HG03175 (cell line): ENCODE data around the gene PALLD.
"Not testable (repeated sequence)": the region's sequence is repeated elsewhere in the genome, so short reads cannot be mapped to it uniquely, and the experiment has no call there.

Source experiments
- ATAC-seq: cut with Tn5 transposase; IDR thresholded peaks from one replicate; pipeline ENCODE4 v1.9.1; 2021; ENCODE audit warnings: mild to moderate bottlenecking, moderate library complexity; ENCODE audit not compliant: unreplicated experiment

PALLD gene

DNA sequence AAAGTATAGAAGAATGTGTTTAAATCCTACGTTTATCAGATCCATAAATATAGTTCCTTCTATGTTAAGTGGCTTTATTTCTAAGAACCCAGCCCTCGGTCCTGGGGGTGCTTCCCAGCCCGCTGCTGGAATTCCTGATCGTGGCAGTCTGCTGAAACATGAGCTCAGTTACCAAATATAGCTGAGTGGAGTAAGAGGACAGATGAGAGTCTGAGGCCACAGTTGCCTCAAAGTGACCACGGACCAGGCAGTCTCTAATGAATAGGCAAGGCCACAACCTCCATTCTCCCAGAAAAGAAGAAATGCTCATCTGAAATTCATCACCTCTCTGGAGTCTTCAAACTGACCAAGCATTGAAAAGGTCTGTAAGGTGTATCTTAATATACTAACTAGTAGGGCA lies at the start of gene PALLD:
Gene PALLD (plus strand): TSS at position 219 of the 400 bp plus-strand sequence.
- ATAC-seq, result no peak

DNA sequence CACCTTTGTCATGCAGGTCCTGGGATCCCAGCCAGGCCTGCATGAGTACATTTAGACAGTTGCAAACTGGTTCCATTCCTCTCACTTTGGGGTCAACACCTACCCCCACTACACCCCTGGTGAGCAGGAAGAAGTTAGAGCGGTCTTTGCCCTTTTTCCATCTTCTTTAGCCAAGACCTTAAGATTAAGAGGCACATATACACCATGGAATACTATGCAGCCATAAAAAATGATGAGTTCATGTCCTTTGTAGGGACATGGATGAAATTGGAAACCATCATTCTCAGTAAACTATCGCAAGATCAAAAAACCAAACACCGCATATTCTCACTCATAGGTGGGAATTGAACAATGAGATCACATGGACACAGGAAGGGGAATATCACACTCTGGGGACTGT lies 47.8 kb upstream of the PALLD start:
- not testable (repeated sequence) for ATAC-seq

DNA sequence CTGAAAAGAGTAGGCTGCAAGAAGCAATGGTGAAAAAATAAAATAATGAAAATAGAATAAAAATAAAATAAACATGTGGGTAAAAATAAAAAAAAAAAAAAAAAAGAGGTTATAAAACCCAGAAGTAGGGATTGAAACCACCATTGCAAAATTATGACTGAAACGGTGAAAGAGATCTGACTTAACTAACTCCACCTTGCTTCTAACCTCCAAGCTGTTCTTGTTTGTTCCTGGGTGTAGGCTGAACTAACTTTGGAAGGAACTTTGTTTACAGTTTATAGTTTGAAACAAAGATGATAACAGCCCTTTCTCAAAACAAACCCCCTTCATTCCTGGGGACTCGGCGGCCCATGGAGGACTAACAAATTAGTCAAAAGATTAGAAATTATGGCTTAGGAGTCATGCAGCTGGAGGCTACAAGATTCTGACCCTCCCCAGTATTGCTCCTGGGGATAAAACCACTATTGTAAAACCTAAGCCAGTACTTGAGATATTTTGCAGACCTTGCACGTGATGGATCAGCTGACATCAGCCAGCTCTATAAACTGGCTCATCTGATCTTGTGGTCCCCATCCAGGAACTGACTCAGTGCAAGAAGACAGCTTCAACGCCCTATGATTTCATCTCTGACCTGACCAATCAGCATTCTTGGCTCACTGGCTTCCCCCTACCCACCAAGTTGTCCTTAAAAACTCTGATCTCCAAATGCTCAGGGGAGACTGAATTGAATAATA lies 47.0 kb upstream of the PALLD start:
- no peak for ATAC-seq

DNA sequence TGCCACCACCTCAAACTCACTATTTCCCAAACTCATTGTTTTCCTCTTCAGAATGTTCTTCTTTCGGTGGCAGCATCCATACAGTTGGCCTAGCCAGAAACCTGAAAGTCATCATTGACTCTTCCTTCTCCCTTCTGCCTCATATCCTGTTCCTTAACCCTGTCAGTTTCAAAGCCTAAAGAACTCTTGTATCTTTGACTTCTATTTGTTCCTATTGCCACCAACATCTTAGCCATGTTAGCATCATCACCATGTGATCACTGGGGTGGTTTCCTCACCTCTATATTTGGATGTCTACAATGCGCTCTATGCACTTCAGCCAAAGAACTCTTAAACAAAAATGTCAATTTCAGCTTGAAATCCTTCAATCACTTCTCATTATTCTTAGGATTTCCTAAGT lies 45.5 kb upstream of the PALLD start:
- peak; percentile 43 for ATAC-seq

DNA sequence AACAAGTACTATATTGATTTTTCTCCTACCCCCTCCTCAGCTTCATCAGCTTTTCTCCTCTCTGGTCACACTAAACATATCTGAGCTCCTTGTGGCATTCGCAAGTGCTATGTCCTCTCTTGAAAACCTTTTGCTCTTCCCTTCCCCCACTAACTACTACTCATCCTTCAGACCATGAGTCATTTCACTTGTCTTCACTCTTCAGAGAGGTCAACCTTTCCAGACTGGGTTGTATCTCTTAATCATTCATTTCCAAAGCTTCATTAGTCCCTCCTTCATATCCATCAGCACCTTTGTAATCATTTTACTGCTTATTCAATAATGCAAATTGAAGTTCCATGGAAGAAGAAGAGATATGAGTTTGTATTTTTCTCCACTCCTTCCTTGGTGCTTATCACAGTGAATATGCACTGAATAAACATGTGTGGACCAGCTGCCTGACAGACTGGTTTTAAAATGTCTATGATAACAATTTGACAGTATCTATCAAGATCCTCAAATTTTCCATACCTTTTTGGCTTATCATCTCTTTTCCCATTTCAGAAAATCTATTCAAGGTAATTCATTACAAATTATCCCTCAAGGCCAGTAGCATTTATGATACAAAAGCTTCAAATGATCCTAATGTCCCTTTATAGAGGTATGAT lies 45.0 kb upstream of the PALLD start:
- ATAC-seq, result peak; percentile 85

DNA sequence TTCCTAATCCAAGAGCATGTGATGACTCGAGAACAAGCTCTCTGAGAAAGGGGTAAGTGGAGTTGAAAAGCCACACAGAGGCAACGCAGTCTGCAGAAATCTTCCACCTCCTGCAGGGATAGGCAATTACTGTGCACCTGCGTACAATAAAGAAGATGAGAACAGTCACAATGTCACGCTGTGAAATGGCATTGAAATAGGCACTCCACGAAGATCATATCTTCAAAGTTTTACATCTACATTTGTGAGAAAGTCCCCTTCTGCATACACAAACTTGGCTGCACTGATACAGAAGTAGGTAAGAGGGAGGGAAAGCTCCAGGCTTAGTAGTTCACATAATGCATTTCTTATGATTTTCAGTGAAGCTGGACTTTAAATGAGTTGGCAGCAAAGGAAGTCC lies 43.7 kb upstream of the PALLD start:
- no peak for ATAC-seq

DNA sequence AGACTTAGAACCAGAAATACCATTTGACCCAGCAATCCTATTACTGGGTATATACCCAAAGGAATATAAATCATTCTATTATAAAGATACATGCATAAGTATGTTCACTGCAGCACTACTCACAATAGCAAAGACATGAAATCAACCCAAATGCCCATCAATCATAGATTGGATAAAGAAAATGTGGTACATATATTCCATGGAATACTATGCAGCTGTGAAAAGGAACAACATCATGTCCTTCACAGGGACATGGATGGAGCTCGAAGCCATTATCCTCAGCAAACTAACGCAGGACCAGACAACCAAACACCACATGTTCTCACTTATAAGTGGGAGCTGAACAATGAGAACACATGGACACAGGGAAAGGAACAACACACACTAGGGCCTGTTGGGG lies 38.6 kb upstream of the PALLD start:
- not testable (repeated sequence) for ATAC-seq

DNA sequence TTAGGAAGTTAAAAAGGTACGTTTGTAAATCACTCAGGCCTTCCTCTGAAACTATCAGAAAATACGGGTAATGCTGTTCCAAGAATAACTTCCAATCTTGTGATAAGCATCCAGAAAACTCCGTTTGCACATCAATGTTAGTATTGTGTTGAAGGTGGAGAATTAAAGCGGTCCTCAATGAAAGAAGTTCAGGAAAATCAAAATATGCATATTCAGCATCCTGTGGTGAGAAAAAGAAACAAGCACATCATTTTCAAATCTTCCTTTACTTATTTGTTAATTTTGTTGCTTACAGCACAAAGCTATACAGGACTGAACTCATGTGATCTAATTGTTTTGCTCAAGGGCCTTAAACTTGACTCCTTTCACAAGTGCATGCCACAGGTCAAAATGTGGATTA lies 35.0 kb upstream of the PALLD start:
- no peak for ATAC-seq

DNA sequence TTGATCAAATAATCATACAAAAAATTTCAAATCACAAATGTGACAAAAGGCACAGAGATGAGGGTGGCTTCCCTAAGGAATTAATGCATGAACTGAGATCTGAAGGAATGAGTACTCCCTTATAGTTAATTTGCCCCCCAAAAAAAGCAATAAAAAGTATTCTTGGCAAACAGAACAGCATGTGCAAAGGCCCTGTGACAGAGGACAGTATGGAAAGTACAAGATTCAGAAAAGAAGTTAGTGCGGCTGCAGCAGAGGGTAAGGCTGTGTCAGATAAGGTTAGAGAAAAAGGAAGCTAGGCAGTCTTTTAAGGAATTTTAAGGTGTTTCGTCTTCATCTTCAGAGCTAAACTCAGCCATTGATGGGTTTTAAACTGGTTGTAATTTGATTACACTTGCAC lies 23.9 kb upstream of the PALLD start:
- no peak for ATAC-seq

DNA sequence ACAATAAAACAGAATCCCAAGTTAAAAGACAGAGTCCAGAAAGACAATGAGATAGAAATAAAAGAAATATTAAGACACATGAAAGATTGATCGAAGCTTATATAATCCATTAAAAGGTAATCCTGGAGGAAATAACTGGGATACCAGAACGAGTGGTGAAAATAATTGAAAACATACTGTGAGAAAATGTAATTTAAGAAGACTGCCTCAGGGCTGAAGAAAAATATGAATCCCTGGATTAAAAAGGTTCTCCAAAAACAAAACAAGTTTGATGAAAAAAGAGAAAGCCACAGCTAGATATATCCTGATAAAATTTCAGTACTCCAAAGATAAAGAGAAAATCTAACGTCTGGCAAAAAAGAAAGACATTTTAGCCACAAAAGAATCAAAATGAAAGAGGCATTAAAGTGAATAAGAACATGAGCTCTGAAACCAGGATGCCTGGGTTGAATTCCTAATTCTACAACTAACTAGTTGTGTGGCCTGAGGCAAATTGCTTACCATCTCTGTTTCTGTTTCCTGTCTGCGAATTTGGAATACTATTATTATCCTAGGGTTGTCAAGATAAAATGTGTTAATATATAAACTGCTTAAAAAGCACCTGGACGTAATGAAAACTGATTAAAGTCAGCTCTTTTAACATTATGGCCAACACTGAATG lies 22.1 kb upstream of the PALLD start:
- no peak for ATAC-seq

DNA sequence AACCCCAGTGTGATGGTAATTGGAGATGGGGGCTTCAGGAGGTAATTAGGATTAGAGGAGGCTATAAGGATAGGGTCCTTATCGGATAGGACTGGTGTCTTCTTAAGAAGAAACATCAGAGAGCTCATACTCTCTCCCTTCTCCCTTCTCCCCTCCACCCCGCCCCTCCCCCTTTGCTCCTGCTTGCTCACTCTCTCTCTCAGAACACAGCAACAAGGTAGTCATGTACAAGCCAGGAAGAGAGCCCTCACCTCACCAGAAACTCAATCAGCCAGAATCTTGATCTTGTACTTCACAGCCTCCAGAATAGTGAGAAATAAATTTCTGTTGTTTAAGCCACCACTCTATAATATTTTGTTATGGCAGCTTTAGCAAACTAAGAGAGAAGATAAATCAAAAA lies 21.1 kb upstream of the PALLD start:
- no peak for ATAC-seq

DNA sequence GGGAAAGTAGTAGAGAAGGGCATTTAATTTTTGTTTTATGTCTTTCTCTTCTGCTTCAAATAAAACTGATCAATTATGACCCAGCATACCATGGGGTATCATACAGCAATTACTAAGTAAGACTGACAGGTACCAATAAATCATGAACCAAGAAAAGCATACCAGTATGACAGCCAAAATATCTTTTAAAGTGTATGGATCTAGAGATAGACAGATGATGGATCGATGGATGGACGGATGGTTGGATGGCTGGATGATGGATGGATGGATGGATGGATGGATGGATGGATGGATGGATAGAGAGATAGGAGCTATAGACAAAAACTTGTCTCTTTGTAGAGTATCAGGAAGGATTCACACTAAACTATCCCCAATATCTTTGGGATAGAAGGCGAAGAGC lies 18.0 kb upstream of the PALLD start:
- no peak for ATAC-seq

DNA sequence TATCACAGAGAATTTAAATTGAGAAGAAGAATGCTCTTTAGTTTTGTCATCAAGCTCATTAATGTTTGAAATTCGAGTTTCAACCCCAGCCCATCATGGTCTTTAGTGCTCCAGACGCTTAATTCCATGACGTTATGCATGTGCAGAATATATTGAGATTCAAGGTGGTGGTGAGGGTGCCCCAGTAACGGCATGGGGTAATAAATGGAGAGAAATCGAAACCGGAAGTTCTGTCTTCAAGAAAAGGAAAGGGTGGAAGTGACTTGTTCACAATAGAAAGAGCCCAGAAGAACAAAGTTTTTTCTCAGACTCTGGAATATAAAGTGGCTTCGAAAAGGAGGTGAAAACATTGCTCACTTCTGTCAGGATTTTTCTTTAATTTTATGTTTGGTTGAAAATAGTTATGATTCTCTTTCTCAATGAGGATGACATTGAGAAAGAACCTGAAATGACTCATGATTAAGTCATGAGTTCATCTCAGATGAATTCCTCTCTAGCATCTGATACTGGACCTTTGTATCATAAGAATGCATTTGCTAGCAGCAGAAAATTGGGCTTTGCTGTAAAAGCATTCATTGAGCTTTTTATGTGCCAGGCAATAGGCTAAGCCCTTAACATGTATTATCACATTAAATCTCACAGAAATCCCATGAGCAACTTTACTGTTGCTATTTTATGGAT lies 15.8 kb upstream of the PALLD start:
- peak; percentile 49 for ATAC-seq

DNA sequence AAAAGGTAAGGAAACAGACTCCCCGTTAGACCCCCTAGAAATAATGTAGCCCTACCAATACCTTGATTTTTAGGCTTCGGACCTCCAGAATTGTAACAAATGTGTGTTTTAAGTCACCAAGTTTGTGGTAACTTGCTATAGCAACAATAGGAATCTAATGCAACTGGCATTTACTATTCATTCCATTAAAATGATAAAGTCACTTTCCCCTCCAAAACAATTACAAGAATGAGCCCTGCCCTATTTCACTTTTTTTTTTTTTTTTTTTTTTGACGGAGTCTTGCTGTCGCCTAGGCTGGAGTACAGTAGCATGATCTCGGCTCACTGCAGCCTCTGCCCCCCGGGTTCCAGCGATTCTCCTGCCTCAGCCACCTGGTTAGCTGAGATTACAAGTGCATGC lies 13.0 kb upstream of the PALLD start:
- no peak for ATAC-seq

DNA sequence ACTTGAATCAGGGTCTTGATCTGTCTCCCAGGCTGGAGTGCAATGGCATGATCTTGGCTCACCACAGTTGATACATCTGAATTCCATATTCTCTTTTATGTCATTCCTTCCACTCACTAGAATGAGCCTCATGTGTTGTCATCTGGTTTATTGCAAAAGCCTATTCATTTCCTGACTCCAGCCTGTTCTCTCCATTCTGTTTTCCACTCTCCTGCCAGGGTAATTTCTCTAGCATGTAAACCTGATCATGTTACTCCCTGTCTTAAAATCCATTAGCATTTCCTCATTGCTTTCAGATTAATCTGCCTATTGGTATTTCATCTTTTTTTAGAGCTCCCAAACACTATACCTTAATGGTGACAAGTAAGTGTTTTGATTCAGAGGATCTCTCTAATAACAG lies 12.2 kb upstream of the PALLD start:
- ATAC-seq, result no peak

DNA sequence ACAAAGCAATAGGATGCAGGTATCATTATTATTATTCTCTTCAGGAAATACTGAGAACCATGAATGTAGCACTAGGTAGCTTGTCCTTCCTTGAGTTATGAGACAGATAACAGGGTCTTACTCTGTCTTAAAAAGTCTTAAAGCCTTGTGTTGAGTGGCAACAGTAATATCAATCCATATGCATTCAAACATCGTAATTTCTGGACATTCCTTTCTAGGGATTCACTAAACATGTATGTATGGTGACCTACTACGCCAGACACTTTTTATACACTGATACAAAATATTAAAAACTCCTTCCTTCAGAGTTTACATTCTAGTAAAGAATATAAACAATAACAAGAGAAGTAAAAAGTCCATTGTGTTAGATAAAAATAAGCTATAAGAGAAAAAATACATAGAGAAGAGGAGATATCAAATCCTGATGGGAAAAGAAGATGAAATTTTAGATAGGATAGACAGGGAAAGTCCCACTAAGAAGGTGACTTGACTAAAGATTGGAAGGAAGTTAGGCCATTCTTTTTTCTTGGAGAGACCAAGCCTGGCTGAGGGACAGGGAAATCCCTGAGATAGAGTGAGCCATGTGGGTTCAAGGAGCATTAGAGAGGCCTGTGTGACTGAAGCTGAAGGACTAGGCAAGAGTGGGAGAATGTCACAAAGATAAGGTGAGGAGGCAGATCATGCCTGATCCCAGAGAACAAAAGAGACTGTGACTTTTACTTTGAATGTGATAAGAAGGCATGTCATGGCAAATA lies 11.5 kb upstream of the PALLD start:
- ATAC-seq, result no peak

DNA sequence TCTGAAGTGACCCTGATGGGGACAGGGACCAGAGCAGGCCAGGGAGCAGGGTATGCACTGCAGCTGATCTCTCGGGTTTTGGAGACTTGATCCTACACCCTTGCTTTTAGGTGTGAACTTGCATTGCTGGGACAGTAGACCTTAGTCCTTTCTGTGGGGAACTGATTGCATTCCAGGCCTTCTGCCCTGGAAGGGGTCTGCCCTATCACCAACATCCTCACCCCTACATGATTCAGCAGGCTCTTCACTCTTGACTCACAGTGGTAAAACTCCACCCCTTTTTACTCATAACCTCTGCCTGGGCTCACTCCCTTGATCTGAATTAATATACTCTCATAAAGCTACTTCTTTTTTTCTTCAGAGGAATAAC lies 10.0 kb upstream of the PALLD start:
- ATAC-seq, result no peak

DNA sequence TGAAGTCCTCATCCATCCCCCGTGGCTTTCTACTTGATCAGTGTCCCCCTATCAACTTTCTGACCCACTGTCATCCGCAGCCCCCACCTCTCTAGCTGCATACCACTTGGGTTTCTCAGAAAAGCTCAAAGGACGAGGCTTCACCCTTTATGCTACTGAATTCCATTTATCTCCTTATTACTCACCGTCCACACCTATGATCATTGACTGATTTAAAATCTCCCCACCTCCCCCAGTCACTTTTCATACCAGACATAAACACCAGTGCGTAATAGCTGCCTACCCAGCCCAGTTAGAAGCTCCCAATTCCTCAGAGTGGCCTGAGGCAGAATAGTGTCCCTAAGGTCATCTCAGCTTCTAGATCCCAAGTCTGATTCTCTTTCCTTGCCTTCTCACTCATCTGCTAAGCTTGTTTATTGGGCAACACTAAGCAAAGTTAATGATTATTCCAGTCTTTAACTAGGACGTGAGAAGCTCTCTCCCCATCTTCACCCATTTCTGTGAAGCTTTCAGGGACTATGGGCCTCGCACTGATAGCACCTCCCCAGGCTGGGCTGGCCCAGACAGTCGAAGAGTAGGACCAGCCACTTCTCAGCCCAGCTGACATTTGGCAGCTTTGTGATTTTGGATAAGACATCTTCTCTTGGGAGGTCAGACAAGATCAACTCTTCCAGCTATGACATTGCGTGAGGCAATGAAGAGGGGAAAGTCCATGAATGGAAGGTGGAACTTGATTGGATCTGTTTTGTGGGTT lies 9.4 kb upstream of the PALLD start:
- no peak for ATAC-seq

DNA sequence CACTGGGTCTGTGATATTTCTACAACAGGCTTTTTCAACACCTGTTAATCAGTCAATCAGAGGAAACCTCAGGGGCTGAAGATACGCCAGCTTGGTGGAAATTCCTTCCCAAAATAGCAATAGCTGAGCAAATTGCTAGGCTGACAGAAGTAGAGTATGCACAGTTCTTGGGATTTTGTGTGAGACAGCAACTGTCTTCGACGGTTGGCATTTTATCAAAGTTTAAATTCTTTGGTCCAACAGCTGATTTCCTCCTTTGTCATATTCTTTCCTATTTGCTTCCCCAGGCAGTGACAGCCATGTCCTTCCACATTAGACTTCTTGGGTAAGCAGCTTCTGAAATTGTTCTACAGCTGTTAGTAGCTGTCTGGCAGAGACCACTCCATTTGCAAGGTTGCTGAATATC lies 8.0 kb upstream of the PALLD start:
- no peak for ATAC-seq

DNA sequence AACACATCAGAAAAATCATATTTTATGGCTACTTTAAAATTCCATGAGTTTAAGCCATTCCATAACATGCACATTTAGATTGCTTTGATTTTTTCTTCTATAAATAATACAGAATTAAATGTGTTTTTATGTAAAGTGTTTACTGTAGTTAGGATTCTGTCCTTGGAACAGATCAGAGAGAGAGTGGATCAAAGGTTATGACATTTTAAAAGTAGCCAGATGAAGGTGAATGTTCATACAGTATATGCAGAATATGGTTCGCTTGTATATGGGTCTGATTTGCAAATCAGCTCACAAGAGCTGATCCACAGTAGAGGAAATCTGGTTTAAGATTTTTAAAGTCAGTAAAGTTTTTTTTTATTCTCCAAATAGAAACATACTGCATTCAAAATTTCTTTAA lies 7.2 kb upstream of the PALLD start:
- no peak for ATAC-seq
